ENCODE data around the gene SAG. TPM values are rescaled to one million over a fixed set of nuclear protein-coding genes. Genes with fewer than 3 reads are reported as not detected.

Gene SAG
- under 1 TPM in 1 of 4 donors, not detected in 3; 0.10 TPM for total RNA-seq

DNA sequence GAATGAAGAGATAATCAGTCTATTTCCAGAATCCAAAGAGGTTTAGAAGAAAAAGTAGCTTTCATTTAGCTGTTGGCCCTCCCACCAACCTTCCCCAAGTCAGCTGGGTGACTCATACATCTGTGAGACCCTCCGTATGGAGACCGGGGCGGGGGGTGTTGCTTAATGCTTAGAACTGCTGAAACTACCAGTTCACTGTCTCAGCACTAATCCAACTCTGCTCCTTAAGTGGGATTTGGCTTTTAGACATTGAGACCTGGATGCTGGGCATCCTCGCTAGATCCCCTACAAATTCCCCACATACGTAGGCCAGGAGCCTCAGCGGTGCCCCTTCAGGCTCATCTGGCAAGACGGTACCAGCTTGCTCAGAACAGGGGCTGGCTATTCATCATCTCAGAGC is at the start of gene SAG:
SAG (plus strand) TSS at position 252 of the 400 bp plus-strand sequence. CDS start 1,374 bp downstream, outside the sequence.
- in situ Hi-C loops (cut with MboI; ENCODE audit: low sequenced_read_pairs in 4 of 4), result no loop called here

DNA sequence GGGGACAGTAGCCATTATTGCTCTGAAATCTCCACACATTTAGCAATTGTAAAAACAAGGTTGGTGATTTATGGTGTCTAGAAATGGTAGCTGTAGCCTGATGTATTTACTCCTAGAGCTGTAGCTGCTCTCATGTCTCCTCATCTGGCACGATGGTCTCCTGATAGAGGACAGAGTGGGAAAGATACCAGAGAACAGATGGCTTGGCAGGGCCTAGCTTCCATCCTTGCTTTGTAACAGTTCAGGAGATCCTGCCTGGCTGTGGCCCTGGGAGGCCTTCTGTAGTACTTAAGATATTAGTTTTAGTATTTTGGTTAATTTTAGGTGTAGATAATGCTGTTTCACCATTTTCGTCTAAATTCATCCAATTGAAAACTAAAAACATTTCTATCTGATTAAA is 49.4 kb upstream of the SAG start:
- H3K9me3 ChIP-seq, result no peaks in the 10 kb centered on the region
- ATAC-seq (no peak), DNase-seq (no peak)
- intact Hi-C loops (cut with DNase I; ENCODE audit: low total_unique reads) (loop anchor here (10.0 kb wide), 1 partner anchor 1473 kb away; the partner anchor contains the start of genes COPS7B and PDE6D), in situ Hi-C loops (cut with MboI; ENCODE audit: low sequenced_read_pairs in 4 of 4) (loop anchor here in 3 of 4 donors (5.0 to 10.0 kb wide), 4 partner anchors 403 to 653 kb away; no protein-coding TSS in a partner anchor)
- H3K27me3 ChIP-seq, result no peaks in the 10 kb centered on the region
- H3K4me1 ChIP-seq, result peaks cover 5 to 14% of the 10 kb centered on the region in 2 donors
- H3K36me3 ChIP-seq, result peaks cover 0 to 70% of the 10 kb centered on the region in 2 donors
- no peak for TF ChIP-seq POLR2A (IDR thresholded peaks at IDR 0.05)
- TF ChIP-seq, protein P1, sequence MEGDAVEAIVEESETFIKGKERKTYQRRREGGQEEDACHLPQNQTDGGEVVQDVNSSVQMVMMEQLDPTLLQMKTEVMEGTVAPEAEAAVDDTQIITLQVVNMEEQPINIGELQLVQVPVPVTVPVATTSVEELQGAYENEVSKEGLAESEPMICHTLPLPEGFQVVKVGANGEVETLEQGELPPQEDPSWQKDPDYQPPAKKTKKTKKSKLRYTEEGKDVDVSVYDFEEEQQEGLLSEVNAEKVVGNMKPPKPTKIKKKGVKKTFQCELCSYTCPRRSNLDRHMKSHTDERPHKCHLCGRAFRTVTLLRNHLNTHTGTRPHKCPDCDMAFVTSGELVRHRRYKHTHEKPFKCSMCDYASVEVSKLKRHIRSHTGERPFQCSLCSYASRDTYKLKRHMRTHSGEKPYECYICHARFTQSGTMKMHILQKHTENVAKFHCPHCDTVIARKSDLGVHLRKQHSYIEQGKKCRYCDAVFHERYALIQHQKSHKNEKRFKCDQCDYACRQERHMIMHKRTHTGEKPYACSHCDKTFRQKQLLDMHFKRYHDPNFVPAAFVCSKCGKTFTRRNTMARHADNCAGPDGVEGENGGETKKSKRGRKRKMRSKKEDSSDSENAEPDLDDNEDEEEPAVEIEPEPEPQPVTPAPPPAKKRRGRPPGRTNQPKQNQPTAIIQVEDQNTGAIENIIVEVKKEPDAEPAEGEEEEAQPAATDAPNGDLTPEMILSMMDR (IDR thresholded peaks at IDR 0.05 in 4 of 5, conservative IDR thresholded peaks at IDR 0.05 in 1 of 5), result no peak
- H3K27ac ChIP-seq, result no peak overlapping the region
- no peak overlapping the region for H3K4me3 ChIP-seq

More for the DNA sequence above, at the start of gene SAG:
- DNase-seq, result no peak
- Histone ChIP-seq H3K27ac (no peak within 1 kb of the TSS), H3K27me3 (no peaks in the 10 kb centered on the region), H3K4me1 (no peaks in the 10 kb centered on the region), H3K9me3 (no peaks in the 10 kb centered on the region), H3K4me3 (no peak within 1 kb of the TSS), H3K36me3 (no peaks in the 10 kb centered on the region)
- TF ChIP-seq, protein P1 (IDR thresholded peaks at IDR 0.05 in 4 of 5, conservative IDR thresholded peaks at IDR 0.05 in 1 of 5), result no peak
- no peak for TF ChIP-seq POLR2A (IDR thresholded peaks at IDR 0.05)
- intact Hi-C loops (cut with DNase I; ENCODE audit: low total_unique reads), result no loop called here
- ATAC-seq, result no peak

DNA sequence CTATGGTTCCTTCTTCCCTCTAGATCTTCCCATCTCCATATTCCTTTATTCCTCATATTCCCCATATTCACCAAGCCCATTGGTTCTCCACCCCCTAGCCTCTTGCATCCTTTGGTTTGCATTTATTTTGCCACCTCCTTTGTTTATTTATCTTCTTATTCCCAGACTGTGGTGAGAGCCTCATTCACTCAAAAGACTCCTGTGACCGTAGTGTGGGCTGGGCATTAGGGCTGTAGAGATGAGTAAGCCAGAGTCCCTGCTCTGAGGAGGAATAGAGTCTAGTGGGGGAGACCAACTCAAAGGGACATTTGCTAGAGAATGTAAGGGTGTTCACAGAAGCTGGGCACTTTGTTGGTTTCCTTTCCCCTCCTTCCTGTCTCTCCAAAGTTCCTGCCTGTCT is 47.9 kb upstream of the SAG start:
- intact Hi-C loops (cut with DNase I; ENCODE audit: low total_unique reads), result loop anchor here (10.0 kb wide), 1 partner anchor 1475 kb away; the partner anchor contains the start of genes COPS7B and PDE6D
- in situ Hi-C loops (cut with MboI; ENCODE audit: low sequenced_read_pairs in 4 of 4), result loop anchor here in 3 of 4 donors (5.0 to 10.0 kb wide), 4 partner anchors 405 to 655 kb away; no protein-coding TSS in a partner anchor
- TF ChIP-seq POLR2A (IDR thresholded peaks at IDR 0.05), result no peak
- TF ChIP-seq, protein P1 (IDR thresholded peaks at IDR 0.05 in 4 of 5, conservative IDR thresholded peaks at IDR 0.05 in 1 of 5), result no peak

DNA sequence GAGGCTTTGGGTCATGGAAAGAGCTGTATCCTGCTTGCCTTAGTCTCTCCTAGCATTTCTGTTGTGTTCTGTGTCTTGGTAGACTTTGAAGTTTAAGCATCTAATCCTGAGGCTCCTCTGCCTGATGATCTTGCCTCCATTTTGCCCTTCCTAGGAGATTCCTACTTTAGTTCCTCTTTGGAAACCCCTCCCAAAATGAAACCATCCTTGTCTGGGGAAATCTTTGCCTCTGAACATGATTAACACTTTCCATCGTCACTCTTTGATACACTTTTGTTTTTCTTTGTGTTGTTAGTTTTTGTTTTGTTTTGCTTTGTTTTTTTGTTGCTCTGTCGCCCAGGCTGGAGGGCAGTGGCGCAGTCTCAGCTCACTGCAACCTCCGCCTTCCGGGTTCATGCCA is 47.0 kb upstream of the SAG start:
- no peak overlapping the region for H3K27ac ChIP-seq
- no peaks in the 10 kb centered on the region for H3K27me3 ChIP-seq
- H3K9me3 ChIP-seq, result no peaks in the 10 kb centered on the region
- DNase-seq (no peak), ATAC-seq (no peak)
- TF ChIP-seq, protein P1 (IDR thresholded peaks at IDR 0.05 in 4 of 5, conservative IDR thresholded peaks at IDR 0.05 in 1 of 5), result no peak
- TF ChIP-seq POLR2A (IDR thresholded peaks at IDR 0.05), result no peak
- in situ Hi-C loops (cut with MboI; ENCODE audit: low sequenced_read_pairs in 4 of 4) (no loop called here), intact Hi-C loops (cut with DNase I; ENCODE audit: low total_unique reads) (no loop called here)
- no peaks in the 10 kb centered on the region for H3K4me1 ChIP-seq
- H3K36me3 ChIP-seq, result peaks cover 0 to 89% of the 10 kb centered on the region in 2 donors
- no peak overlapping the region for H3K4me3 ChIP-seq

More for the DNA sequence above, 47.9 kb upstream of the SAG start:
- no peak overlapping the region for H3K27ac ChIP-seq
- DNase-seq, result no peak
- no peak for ATAC-seq
- no peaks in the 10 kb centered on the region for H3K4me1 ChIP-seq
- H3K4me3 ChIP-seq, result no peak overlapping the region
- no peaks in the 10 kb centered on the region for H3K27me3 ChIP-seq
- H3K36me3 ChIP-seq, result peaks cover 0 to 80% of the 10 kb centered on the region in 2 donors
- H3K9me3 ChIP-seq, result no peaks in the 10 kb centered on the region

Measured in gastrocnemius medialis (tissue), 4 donors.